Measurements from ENCODE around the gene SOX11. TPM values are rescaled to one million over a fixed set of nuclear protein-coding genes. Genes with fewer than 3 reads are reported as not detected.

Gene SOX11
- total RNA-seq, 6 experiments from 2014 or later, result not detected

DNA sequence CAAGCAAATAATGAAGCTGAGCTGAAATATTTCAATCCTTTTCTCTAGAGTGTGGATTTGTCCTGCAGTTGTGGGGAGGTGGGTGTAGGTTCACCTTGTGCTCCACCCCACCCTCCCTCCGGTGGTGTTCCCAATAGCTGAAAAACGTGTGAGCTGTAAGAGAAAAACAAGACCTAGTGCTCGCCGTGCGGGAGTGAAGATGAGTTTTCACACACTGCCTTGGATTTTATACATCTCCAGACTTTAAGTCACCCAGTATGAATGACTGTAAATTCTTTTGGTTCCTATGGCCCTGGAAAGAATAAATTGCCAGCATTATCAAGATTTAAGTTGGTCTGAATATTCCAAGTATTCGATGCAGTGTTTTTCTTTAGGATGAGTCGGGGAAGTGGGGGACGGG, 1.9 kb upstream of the SOX11 start:
- Histone ChIP-seq H3K36me3 (no peaks in the 10 kb centered on the region), H3K27ac (no peak overlapping the region), H3K9me3 (no peaks in the 10 kb centered on the region), H3K4me1 (peaks cover 0 to 8% (median 0%) of the 10 kb centered on the region in 4 donors), H3K27me3 (peaks cover 0 to 19% of the 10 kb centered on the region in 2 donors), H3K4me3 (no peak overlapping the region)
- DNase-seq (no peak), ATAC-seq (no peak)
- TF ChIP-seq, protein P1, sequence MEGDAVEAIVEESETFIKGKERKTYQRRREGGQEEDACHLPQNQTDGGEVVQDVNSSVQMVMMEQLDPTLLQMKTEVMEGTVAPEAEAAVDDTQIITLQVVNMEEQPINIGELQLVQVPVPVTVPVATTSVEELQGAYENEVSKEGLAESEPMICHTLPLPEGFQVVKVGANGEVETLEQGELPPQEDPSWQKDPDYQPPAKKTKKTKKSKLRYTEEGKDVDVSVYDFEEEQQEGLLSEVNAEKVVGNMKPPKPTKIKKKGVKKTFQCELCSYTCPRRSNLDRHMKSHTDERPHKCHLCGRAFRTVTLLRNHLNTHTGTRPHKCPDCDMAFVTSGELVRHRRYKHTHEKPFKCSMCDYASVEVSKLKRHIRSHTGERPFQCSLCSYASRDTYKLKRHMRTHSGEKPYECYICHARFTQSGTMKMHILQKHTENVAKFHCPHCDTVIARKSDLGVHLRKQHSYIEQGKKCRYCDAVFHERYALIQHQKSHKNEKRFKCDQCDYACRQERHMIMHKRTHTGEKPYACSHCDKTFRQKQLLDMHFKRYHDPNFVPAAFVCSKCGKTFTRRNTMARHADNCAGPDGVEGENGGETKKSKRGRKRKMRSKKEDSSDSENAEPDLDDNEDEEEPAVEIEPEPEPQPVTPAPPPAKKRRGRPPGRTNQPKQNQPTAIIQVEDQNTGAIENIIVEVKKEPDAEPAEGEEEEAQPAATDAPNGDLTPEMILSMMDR (IDR thresholded peaks at IDR 0.05), result no peak
- TF ChIP-seq POLR2A (IDR thresholded peaks at IDR 0.05), result no peak
- intact Hi-C loops (cut with DNase I), result no loop called here
- 6% methylated on average over 8 of the region's 8 CpGs for WGBS (ENCODE audit: insufficient coverage, low coverage, low lambda C conversion rate, missing lambda C conversion rate)

DNA sequence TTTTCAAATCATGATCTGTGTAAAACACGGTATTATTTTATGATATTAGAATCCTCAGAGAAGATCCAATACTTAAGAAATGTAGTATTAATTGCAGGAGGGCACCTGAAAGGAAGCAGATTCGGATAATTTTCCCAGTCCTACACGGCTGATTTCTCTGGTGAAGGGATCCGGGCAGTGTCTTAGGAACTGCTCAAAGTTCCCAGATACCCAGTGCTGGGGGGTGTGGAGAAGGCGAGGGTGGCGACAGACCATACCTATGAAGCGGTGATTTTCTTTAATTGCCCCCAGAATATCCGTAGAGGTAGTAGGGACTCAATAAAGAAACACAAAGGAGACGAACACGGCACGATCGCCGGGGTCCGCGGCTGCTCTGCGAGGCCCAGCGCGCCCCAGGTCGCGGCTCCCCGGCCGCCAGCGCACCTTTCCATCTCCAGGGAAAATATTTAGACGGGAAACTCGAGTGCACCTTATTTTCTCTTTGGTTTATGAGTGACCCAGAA, 1.4 kb upstream of the SOX11 start:
- WGBS (ENCODE audit: insufficient coverage, low coverage, low lambda C conversion rate, missing lambda C conversion rate), result 2% methylated on average over 24 of the region's 25 CpGs
- no peak for TF ChIP-seq POLR2A (IDR thresholded peaks at IDR 0.05)
- TF ChIP-seq, protein P1 (IDR thresholded peaks at IDR 0.05), result no peak
- Histone ChIP-seq H3K4me3 (no peak overlapping the region), H3K4me1 (peaks cover 0 to 9% (median 0%) of the 10 kb centered on the region in 4 donors), H3K36me3 (no peaks in the 10 kb centered on the region), H3K27ac (no peak overlapping the region), H3K27me3 (peaks cover 0 to 20% of the 10 kb centered on the region in 2 donors), H3K9me3 (no peaks in the 10 kb centered on the region)
- intact Hi-C loops (cut with DNase I), result no loop called here
- ATAC-seq (no peak), DNase-seq (no peak)

DNA sequence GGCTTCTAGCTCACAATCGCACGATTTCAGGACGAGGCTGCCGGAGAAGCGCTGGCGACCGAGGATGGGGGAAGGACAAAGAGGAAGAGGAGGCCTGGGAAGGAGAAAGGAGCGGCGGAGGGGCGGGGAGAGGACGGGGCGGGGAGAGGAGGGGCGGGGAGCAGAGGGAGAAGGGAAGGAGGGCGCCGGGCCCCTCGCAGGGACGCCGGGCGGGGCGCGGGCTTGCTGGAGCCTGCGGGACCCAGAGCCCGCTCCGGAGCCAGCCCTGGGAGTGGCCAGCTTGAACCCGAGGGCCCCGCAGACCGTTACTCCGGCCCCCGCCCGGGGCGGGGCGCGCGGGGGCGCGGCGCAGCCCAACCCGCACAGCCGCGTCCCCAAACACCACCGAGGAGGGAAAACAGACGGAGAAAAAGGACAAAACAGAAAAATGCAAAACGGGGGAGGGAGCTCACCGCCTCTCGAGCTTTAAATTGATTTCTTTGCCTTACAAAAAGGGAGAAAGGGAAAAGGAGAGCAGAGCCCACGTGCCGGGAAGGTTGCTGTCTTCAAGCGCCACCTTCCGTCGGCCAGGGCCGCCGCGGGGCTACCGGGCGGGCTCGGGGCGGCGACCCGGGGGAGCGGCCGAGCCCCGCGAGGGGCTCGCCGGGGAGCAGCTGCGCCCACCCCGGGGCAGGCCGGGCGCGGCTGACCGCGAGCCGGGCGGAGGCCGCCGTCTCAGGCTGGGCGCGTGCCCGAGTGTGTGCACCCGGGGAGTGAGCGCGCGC, 781 bp upstream of the SOX11 start:
- TF ChIP-seq POLR2A (IDR thresholded peaks at IDR 0.05), result no peak
- TF ChIP-seq, protein P1 (IDR thresholded peaks at IDR 0.05), result no peak
- Histone ChIP-seq H3K27me3 (peaks cover 0 to 23% of the 10 kb centered on the region in 2 donors), H3K27ac (no peak overlapping the region), H3K4me1 (peaks cover 0 to 14% (median 0%) of the 10 kb centered on the region in 4 donors), H3K9me3 (no peaks in the 10 kb centered on the region), H3K4me3 (no peak overlapping the region), H3K36me3 (no peaks in the 10 kb centered on the region)
- no peak for DNase-seq
- intact Hi-C loops (cut with DNase I), result no loop called here
- WGBS (ENCODE audit: insufficient coverage, low coverage, low lambda C conversion rate, missing lambda C conversion rate), result 4% methylated on average over 39 of the region's 83 CpGs
- no peak for ATAC-seq

DNA sequence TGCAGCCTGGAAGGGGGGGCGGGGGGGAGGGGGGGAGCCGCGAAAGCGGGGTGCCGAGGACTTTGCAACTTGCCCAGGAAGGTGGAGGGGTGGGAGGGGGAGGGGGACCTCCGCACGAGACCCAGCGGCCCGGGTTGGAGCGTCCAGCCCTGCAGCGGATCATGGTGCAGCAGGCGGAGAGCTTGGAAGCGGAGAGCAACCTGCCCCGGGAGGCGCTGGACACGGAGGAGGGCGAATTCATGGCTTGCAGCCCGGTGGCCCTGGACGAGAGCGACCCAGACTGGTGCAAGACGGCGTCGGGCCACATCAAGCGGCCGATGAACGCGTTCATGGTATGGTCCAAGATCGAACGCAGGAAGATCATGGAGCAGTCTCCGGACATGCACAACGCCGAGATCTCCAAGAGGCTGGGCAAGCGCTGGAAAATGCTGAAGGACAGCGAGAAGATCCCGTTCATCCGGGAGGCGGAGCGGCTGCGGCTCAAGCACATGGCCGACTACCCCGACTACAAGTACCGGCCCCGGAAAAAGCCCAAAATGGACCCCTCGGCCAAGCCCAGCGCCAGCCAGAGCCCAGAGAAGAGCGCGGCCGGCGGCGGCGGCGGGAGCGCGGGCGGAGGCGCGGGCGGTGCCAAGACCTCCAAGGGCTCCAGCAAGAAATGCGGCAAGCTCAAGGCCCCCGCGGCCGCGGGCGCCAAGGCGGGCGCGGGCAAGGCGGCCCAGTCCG, 540 bp downstream of the SOX11 start:
- 1% methylated on average over 13 of the region's 69 CpGs for WGBS (ENCODE audit: insufficient coverage, low coverage, low lambda C conversion rate, missing lambda C conversion rate)
- Histone ChIP-seq H3K27ac (no peak overlapping the region), H3K4me3 (no peak overlapping the region), H3K9me3 (no peaks in the 10 kb centered on the region), H3K27me3 (peaks cover 0 to 23% of the 10 kb centered on the region in 2 donors), H3K36me3 (no peaks in the 10 kb centered on the region), H3K4me1 (peaks cover 0 to 20% (median 0%) of the 10 kb centered on the region in 4 donors)
- no peak for TF ChIP-seq POLR2A (IDR thresholded peaks at IDR 0.05)
- TF ChIP-seq, protein P1 (IDR thresholded peaks at IDR 0.05), result no peak
- DNase-seq (no peak), ATAC-seq (no peak)
- intact Hi-C loops (cut with DNase I), result no loop called here

All from right lobe of liver (tissue), 6 donors.